Measurements from ENCODE around the gene TDRD1.

The TDRD1 gene

DNA sequence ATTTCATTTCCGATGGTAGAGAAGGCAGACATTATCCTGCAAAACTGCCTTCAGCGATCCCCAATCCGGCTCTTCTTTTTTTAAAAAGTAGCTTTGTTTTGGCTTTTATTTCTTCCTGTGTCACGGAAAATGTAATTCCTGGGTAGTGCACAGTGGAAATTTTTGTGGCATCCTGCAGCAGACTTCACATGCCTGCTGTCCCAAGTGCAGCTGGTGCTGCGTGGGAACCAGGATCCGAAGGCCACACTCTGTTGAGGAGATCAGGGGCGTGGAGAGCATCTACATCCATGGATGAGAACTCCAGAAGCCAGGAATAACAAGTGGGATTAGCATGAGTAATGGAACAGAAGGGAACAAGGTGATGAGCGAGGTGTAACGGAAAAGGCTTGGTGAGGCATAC is 64.5 kb downstream of the TDRD1 start:
- H3K4me3 ChIP-seq (ENCODE audit: low read depth, low read length): no peak overlapping the region
- TF ChIP-seq, protein P1, sequence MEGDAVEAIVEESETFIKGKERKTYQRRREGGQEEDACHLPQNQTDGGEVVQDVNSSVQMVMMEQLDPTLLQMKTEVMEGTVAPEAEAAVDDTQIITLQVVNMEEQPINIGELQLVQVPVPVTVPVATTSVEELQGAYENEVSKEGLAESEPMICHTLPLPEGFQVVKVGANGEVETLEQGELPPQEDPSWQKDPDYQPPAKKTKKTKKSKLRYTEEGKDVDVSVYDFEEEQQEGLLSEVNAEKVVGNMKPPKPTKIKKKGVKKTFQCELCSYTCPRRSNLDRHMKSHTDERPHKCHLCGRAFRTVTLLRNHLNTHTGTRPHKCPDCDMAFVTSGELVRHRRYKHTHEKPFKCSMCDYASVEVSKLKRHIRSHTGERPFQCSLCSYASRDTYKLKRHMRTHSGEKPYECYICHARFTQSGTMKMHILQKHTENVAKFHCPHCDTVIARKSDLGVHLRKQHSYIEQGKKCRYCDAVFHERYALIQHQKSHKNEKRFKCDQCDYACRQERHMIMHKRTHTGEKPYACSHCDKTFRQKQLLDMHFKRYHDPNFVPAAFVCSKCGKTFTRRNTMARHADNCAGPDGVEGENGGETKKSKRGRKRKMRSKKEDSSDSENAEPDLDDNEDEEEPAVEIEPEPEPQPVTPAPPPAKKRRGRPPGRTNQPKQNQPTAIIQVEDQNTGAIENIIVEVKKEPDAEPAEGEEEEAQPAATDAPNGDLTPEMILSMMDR (IDR thresholded peaks at IDR 0.05; ENCODE audit: borderline replicate concordance, insufficient read depth, low read depth, low read length): no peak

DNA sequence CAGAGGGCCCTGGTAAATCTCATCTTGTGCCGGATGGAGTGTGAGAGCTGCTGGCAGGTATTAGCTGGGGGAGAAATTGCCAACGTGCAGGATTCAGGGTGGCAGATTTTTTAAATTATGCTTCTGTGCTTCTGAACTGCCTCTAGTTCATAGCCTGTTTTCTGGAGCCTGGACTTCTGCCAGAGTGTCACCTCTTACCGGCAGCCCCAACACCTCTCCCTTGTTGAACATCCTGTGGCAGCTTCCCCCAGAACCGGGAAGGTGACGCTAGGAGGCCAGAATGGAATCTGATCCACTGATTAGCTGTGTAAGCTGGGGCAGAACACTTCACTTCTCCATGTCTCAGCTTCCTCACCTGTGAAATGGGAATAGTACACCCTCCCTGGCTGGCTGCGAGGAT is 65.0 kb downstream of the TDRD1 start:
- H3K4me3 ChIP-seq (ENCODE audit: low read depth, low read length): no peak overlapping the region
- TF ChIP-seq, protein P1 (IDR thresholded peaks at IDR 0.05; ENCODE audit: borderline replicate concordance, insufficient read depth, low read depth, low read length): no peak

DNA sequence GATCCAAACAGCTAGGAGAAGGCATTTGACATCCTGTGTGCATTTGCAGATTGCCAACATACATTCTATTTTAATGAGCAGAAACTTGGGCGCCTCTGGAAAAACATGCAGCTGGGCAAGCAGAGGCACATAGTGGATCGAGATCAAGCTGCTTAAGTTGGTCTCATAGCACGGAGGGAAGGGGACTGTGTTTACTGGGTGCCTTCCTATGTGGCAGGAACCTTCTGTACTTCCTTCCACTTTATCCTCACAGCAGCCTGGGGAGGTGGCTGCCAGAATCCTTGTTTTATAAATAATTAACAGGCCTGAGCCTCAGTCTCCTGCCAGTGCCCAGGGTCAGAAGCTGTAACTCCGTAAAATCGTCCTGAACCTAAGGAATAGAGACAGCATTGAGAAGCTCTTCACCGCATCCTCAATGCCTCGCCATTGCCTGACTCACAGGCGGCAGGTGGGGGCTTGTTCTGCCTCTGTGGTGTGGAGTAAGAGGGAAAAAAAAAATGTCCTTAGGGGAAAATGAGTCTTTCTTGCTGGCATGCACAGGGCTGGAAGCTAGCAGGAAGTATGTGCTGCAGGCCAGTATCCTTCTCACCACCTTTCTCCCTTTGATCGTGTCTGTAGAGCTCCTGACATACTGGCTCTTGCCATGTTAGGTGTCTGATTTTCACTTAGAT is 66.1 kb downstream of the TDRD1 start:
- no peak overlapping the region for H3K4me3 ChIP-seq (ENCODE audit: low read depth, low read length)
- TF ChIP-seq, protein P1 (IDR thresholded peaks at IDR 0.05; ENCODE audit: borderline replicate concordance, insufficient read depth, low read depth, low read length): no peak

DNA sequence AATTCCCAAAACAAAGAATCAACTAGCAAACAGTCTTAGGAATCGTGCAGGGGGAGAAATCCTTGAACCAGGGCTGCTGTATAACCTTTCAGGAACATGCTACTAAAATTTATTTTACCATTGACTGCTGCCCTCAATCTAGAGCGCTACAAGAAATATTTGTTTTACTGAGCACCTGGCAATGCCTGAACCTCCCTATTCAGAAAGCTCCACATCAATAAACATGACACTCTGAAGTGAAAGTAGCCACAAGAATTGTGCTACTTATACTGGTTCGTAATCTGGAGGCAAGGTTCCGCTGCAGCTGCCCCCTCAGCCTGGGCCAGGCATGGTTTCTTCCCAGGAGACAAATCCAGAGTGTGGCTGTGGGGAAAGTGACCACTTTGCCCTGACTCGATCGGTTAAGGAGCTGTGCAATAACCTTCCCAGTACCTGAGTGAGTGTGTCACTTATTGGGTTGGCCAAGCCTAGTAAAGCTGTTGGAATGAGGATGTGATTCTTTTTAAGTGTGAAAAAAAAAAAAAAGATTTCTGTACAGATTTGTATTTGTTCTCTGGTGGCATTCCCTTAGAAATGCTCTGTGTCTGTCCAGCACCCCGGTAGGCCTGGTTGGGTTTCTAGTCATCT is 67.6 kb downstream of the TDRD1 start:
- H3K4me3 ChIP-seq (ENCODE audit: low read depth, low read length): no peak overlapping the region
- TF ChIP-seq, protein P1 (IDR thresholded peaks at IDR 0.05; ENCODE audit: borderline replicate concordance, insufficient read depth, low read depth, low read length): no peak

DNA sequence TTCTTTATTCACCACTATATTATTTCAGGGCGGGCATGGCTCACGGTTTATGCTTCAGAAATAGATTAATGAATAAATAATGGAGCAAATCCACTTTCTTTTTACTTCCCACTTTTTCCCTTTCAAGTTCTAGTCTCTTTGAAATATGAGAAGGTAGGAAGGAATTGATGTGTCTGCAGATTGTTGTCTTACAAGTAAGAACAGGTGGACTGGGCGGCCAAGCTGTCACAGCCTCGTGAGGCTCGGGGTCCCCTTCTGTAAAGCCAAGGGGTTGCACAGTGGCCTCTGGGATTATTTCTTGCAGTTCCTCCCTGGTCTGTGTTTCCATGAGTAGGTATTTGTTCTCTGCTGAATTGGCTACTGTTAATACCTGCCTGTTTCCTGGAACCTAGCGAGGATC is 71.1 kb downstream of the TDRD1 start:
- TF ChIP-seq, protein P1 (IDR thresholded peaks at IDR 0.05; ENCODE audit: borderline replicate concordance, insufficient read depth, low read depth, low read length): no peak

DNA sequence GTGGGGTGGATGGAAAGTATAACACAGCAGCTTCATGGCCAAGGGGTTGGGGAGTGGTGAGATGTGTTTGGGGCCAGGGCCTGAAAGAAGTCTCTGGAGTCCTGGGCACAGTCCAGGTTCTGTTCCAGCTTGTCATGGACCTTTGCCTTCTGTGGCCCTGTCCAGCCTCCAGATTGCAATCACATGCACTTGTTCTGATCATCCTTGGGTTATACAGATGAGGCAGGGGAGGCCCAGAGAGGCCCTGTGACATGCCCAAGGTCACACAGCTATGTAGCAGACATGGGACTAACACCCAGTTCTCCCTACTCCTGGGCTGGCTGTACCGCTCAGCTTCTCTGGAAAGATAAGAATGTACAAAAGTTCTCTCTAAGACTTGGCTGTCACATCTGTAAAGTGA is 71.6 kb downstream of the TDRD1 start:
- TF ChIP-seq, protein P1 (IDR thresholded peaks at IDR 0.05; ENCODE audit: borderline replicate concordance, insufficient read depth, low read depth, low read length): no peak
- H3K4me3 ChIP-seq (ENCODE audit: low read depth, low read length): no peak overlapping the region

More for the DNA sequence above, 71.1 kb downstream of the TDRD1 start:
- no peak overlapping the region for H3K4me3 ChIP-seq (ENCODE audit: low read depth, low read length)

DNA sequence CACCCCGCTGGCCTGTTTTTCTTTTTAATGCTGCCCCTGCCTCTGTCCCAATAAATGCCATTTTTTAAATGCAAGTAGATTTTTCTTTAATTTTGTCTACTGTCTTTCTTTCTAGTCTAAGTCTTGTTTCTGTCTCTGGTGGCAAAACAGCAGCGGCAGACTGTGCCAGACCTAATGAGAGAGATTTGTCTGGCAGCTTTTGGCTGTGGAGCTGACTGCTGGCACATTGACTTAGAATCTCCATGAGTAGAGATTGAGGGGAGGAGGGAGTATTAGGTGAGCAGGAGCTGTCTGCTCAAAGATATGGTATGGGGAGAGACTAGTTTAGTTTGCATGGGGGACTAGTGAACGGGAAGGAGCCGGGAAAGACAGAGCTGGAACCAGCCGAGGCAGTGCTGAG is 72.9 kb downstream of the TDRD1 start:
- no peak overlapping the region for H3K4me3 ChIP-seq (ENCODE audit: low read depth, low read length)
- TF ChIP-seq, protein P1 (IDR thresholded peaks at IDR 0.05; ENCODE audit: borderline replicate concordance, insufficient read depth, low read depth, low read length): no peak

All from GM12875 (cell line).